ENCODE measurements around the gene TMEM52. TPM values are rescaled to one million over a fixed set of nuclear protein-coding genes. Genes with fewer than 3 reads are reported as not detected.

The TMEM52 gene
- total and polyA plus RNA-seq, 2 of the 13 experiments (the other 11 are each of a cell fraction or from before 2014, with no cell fraction given): 13.2 to 18.7 TPM

DNA sequence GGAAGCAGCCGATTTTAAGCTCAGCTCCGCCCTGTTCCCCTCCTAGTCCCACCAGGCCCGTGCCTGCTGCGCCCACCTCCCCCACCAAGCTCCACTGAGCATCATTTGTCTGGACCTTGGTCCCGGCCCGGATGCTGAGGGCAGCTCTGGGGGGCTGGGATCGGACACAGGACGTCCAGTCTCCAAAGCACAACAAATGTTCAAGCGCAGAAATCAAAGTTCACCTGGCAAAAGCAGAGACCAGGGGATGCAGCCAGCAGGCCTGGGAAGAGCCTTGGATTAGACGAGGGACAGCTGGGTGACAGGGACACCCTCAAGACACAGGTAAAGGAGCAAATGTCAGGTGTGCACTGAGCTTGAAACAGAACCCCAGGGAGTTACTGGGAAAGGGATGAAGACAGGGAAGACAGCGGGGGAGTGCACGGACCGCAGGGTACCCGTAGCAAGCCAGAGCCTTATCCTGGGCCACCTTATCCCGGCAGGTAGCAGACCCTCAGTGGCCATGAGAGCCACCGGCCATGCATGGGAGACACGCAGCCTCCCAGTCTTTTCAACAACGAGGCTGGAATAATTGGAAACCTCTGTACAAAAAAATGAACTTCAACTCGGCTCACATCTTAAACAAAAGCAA lies 22.2 kb upstream of the TMEM52 start (continued):
- TF ChIP-seq, protein P1, sequence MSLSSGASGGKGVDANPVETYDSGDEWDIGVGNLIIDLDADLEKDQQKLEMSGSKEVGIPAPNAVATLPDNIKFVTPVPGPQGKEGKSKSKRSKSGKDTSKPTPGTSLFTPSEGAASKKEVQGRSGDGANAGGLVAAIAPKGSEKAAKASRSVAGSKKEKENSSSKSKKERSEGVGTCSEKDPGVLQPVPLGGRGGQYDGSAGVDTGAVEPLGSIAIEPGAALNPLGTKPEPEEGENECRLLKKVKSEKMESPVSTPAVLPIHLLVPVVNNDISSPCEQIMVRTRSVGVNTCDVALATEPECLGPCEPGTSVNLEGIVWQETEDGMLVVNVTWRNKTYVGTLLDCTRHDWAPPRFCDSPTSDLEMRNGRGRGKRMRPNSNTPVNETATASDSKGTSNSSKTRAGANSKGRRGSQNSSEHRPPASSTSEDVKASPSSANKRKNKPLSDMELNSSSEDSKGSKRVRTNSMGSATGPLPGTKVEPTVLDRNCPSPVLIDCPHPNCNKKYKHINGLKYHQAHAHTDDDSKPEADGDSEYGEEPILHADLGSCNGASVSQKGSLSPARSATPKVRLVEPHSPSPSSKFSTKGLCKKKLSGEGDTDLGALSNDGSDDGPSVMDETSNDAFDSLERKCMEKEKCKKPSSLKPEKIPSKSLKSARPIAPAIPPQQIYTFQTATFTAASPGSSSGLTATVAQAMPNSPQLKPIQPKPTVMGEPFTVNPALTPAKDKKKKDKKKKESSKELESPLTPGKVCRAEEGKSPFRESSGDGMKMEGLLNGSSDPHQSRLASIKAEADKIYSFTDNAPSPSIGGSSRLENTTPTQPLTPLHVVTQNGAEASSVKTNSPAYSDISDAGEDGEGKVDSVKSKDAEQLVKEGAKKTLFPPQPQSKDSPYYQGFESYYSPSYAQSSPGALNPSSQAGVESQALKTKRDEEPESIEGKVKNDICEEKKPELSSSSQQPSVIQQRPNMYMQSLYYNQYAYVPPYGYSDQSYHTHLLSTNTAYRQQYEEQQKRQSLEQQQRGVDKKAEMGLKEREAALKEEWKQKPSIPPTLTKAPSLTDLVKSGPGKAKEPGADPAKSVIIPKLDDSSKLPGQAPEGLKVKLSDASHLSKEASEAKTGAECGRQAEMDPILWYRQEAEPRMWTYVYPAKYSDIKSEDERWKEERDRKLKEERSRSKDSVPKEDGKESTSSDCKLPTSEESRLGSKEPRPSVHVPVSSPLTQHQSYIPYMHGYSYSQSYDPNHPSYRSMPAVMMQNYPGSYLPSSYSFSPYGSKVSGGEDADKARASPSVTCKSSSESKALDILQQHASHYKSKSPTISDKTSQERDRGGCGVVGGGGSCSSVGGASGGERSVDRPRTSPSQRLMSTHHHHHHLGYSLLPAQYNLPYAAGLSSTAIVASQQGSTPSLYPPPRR (CRISPR knock-in tag; IDR thresholded peaks at IDR 0.05; ENCODE audit: borderline replicate concordance): peak; percentile 78; the same call in 1 of the 2 replicates
- TF ChIP-seq ZNF205 (CRISPR knock-in tag; IDR thresholded peaks at IDR 0.05) (peak; percentile 90), SMARCC2 (IDR thresholded peaks at IDR 0.05) (no peak), ZC3H4 (CRISPR knock-in tag; IDR thresholded peaks at IDR 0.05; ENCODE audit: borderline replicate concordance) (no peak), MEIS2 (CRISPR knock-in tag; IDR thresholded peaks at IDR 0.05) (peak; percentile 87; the same call in 1 of the 2 replicates), ZNF33A (CRISPR knock-in tag; IDR thresholded peaks at IDR 0.05; ENCODE audit: borderline replicate concordance) (no peak), CREM (IDR thresholded peaks at IDR 0.05) (peak; percentile 65; the same call in 1 of the 2 replicates), CREM (CRISPR knock-in tag; IDR thresholded peaks at IDR 0.05) (no peak), FOXC1 (CRISPR knock-in tag; IDR thresholded peaks at IDR 0.05; ENCODE audit: borderline replicate concordance) (0 out of 2 replicates have a peak, but pooled peaks have one; percentile 52), SNAI1 (CRISPR knock-in tag; IDR thresholded peaks at IDR 0.05; ENCODE audit: borderline replicate concordance) (0 out of 2 replicates have a peak, but pooled peaks have one; percentile 57), ZNF256 (CRISPR knock-in tag; conservative IDR thresholded peaks at IDR 0.05) (no peak), AGO1 (IDR thresholded peaks at IDR 0.05; ENCODE audit: low read depth, low read length, poor library complexity, severe bottlenecking) (no peak), ATF1 (CRISPR knock-in tag; IDR thresholded peaks at IDR 0.05) (no peak), HMG20B (CRISPR knock-in tag; conservative IDR thresholded peaks at IDR 0.05) (peak; percentile 83), ELF3 (CRISPR knock-in tag; IDR thresholded peaks at IDR 0.05) (peak; percentile 80), HNRNPK (IDR thresholded peaks at IDR 0.05; ENCODE audit: low read depth, low read length, poor library complexity, severe bottlenecking) (no peak), MIXL1 (CRISPR knock-in tag; IDR thresholded peaks at IDR 0.05) (peak; percentile 81), ZFP90 (CRISPR knock-in tag; IDR thresholded peaks at IDR 0.05; ENCODE audit: borderline replicate concordance) (peak; percentile 73; the same call in 1 of the 2 replicates), PTBP1 (IDR thresholded peaks at IDR 0.05; ENCODE audit: low read depth, low read length, poor library complexity, severe bottlenecking) (no peak), ZBTB3 (CRISPR knock-in tag; IDR thresholded peaks at IDR 0.05; ENCODE audit: borderline replicate concordance, low read depth) (no peak), SMAD3 (CRISPR knock-in tag; IDR thresholded peaks at IDR 0.05) (no peak), NONO (IDR thresholded peaks at IDR 0.05) (no peak), NONO (CRISPR knock-in tag; conservative IDR thresholded peaks at IDR 0.05) (peak; percentile 95), ZNF816 (CRISPR knock-in tag; IDR thresholded peaks at IDR 0.05; ENCODE audit: borderline replicate concordance) (no peak), ZNF432 (CRISPR knock-in tag; IDR thresholded peaks at IDR 0.05; ENCODE audit: borderline replicate concordance) (no peak)
- TF ChIP-seq, protein P2, sequence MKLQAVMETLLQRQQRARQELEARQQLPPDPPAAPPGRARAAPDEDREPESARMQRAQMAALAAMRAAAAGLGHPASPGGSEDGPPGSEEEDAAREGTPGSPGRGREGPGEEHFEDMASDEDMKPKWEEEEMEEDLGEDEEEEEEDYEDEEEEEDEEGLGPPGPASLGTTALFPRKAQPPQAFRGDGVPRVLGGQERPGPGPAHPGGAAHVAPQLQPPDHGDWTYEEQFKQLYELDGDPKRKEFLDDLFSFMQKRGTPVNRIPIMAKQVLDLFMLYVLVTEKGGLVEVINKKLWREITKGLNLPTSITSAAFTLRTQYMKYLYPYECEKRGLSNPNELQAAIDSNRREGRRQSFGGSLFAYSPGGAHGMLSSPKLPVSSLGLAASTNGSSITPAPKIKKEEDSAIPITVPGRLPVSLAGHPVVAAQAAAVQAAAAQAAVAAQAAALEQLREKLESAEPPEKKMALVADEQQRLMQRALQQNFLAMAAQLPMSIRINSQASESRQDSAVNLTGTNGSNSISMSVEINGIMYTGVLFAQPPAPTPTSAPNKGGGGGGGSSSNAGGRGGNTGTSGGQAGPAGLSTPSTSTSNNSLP (IDR thresholded peaks at IDR 0.05; ENCODE audit: low read depth, low read length): no peak
